Activated B cell treated with CpG ODN at 0.5 μM for 24 hours (primary cell): ENCODE measurements around the gene EXPH5. TPM values are rescaled to one million over a fixed set of nuclear protein-coding genes. Genes with fewer than 3 reads are reported as not detected.

Experiments used
- ATAC-seq: fragments of 200-7000 bp; cut with Tn5 transposase; one replicate; pipeline ENCODE4 v1.10.0; 2021; ENCODE audit warnings: low read depth, mild to moderate bottlenecking, moderate library complexity
- CTCF ChIA-PET: fragments of 350-600 bp; sonication (Branson Sonifier 250); formaldehyde crosslinking; loops from one replicate; lab custom pipeline; 2021; ENCODE audit warnings: antibody characterized with exemption; lab: Charles Lee
- POLR2A ChIA-PET: fragments of 350-600 bp; sonication (Branson Sonifier 250); formaldehyde crosslinking; loops from one replicate; lab custom pipeline; 2021; ENCODE audit warnings: antibody characterized with exemption; lab: Charles Lee
- DNase-seq: peaks from one replicate; pipeline ENCODE4 v3.0.0; 2022
- H3K27ac Mint-ChIP-seq: one replicate; pipeline ENCODE4 v1.8.0; 2020; ENCODE audit warnings: mixed read lengths
- H3K27me3 Mint-ChIP-seq: one replicate; pipeline ENCODE4 v1.8.0; 2021; ENCODE audit warnings: mixed read lengths
- H3K36me3 Mint-ChIP-seq: one replicate; pipeline ENCODE4 v1.8.0; 2021; ENCODE audit warnings: low read depth, mixed read lengths
- H3K4me1 Mint-ChIP-seq: one replicate; pipeline ENCODE4 v1.8.0; 2021; ENCODE audit warnings: mixed read lengths
- H3K4me3 Mint-ChIP-seq: one replicate; pipeline ENCODE4 v1.8.0; 2020; ENCODE audit warnings: mild to moderate bottlenecking, mixed read lengths
- H3K9me3 Mint-ChIP-seq: one replicate; pipeline ENCODE4 v1.8.0; 2020; ENCODE audit warnings: mixed read lengths
- intact Hi-C: fragments of 100-400 bp; cut with micrococcal nuclease; formaldehyde crosslinking; loops from one replicate; pipeline ENCODE4 v1.15.1; 2024
- total RNA-seq: library from RNA; stranded (reverse); gene quantifications from 2 replicates; pipeline ENCODE4 v1.2.3, GENCODE V29; 2022
- TF ChIP-seq, protein P1 (sequence below): fragments of 200-600 bp; IDR thresholded peaks from one replicate; pipeline ENCODE4 v1.8.0; 2022; ENCODE audit warnings: antibody characterized with exemption, mild to moderate bottlenecking

The EXPH5 gene
- total RNA-seq, 1 donor from 2014 or later = 0.29 TPM

- Mint-ChIP-seq H3K4me1 (peaks cover 18% of the 10 kb centered on the region), H3K27ac (peak overlapping the region; percentile 99)
- POLR2A ChIA-PET = interaction anchor here (1.6 to 1.8 kb wide), 2 partner anchors 32 to 198 kb away, joined by 6 to 8 read pairs; partner anchors contain the start of genes DDX10 and POGLUT3
These were observed 127.2 kb downstream of the EXPH5 start for GRCh38 chr11:108466405-108466804.

More at GRCh38 chr11:108466405-108466804, 127.2 kb downstream of the EXPH5 start:
- Mint-ChIP-seq H3K36me3 (peaks cover 7% of the 10 kb centered on the region), H3K27me3 (no peaks in the 10 kb centered on the region), H3K4me3 (peak overlapping the region; percentile 98), H3K9me3 (no peaks in the 10 kb centered on the region)
- TF ChIP-seq, protein P1, sequence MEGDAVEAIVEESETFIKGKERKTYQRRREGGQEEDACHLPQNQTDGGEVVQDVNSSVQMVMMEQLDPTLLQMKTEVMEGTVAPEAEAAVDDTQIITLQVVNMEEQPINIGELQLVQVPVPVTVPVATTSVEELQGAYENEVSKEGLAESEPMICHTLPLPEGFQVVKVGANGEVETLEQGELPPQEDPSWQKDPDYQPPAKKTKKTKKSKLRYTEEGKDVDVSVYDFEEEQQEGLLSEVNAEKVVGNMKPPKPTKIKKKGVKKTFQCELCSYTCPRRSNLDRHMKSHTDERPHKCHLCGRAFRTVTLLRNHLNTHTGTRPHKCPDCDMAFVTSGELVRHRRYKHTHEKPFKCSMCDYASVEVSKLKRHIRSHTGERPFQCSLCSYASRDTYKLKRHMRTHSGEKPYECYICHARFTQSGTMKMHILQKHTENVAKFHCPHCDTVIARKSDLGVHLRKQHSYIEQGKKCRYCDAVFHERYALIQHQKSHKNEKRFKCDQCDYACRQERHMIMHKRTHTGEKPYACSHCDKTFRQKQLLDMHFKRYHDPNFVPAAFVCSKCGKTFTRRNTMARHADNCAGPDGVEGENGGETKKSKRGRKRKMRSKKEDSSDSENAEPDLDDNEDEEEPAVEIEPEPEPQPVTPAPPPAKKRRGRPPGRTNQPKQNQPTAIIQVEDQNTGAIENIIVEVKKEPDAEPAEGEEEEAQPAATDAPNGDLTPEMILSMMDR = no peak
- ATAC-seq = no peak
- DNase-seq = no peak
- CTCF ChIA-PET = no interaction called here
- intact Hi-C loops = loop anchor here (2.0 to 5.0 kb wide), 4 partner anchors 229 to 902 kb away; partner anchors contain the start of genes ALKBH8 and CUL5

Other genes starting within 250 kb of the EXPH5 start
- gene C11orf65, start 126.2 kb downstream of the EXPH5 start, total RNA-seq = 0.69 and 1.7 TPM in 2 replicates
- gene POGLUT3, start 95.4 kb downstream of the EXPH5 start, total RNA-seq = 3.7 TPM in 2 replicates
- gene DDX10, start 71.3 kb upstream of the EXPH5 start, total RNA-seq = 37.7 and 43.3 TPM in 2 replicates